GM21576 (cell line): ENCODE measurements around the gene HACL1.

ENCODE experiments used
- ATAC-seq: cut with Tn5 transposase; IDR thresholded peaks from one replicate; pipeline ENCODE4 v1.9.1; 2021; ENCODE audit warnings: mild to moderate bottlenecking, moderate library complexity; ENCODE audit not compliant: unreplicated experiment

The HACL1 gene

DNA sequence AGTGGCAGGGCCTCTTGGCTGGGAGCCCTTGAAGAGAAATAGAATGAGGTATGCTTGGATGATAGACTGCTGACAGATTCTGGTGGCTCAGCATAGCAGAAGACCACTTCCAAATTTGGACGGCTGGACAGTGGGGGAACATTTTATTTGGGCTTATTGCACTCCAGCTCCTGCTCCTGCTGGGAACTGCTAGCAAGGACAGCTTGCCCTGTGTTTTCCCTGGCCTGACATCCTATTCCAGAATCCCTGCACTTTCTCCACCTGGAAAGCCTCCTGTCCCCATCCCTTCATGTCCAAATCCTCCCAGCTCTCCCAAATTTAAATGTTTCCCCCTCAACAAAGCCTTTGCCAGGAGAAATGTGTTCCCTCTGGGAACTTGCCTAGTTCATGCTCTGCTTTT, 70.0 kb downstream of the HACL1 start:
- no peak for ATAC-seq

GRCh38 chr3:15528854-15529537, 72.4 kb downstream of the HACL1 start:
- ATAC-seq: no peak

DNA sequence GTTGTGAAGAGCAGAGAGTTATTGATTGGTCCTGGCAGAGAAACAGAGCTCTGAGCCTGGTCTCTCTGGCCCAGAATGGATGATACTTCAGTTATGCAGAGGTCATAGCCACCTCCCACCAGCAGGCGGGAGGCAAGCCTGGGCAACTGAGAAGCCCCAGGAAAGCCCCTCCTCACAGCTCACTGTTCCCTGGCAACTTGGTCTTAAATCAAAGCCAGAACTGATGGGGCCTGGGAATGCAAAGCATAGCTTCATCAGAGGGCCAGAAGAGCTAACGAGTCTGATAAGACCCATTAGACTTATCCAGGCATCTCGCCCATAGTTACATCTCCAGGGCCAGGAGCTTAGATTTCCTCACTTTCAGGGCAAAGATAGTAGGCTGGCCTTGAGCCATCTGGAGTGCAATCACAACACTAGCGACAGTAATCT, 74.3 kb downstream of the HACL1 start:
- ATAC-seq: no peak

DNA sequence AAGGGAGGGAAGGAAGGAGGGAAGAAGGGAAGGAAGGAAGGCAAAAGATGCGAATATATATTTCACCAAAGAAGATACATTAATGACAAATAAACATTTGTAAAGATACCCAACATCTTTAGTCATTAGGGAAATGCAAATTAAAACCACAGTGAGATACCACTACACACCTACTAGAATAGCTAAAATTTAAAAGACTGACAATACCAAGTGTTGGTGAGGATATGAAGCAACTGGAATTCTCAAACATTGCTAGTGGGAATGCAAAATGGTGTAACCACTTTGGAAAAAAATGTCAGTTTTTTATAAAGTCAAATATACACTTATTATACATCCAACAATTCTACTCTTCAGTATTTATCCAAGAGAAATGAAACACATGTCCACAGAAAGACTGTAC, 75.6 kb downstream of the HACL1 start:
- ATAC-seq: no peak

GRCh38 chr3:15523660-15524417, 77.5 kb downstream of the HACL1 start:
- ATAC-seq: no peak

GRCh38 chr3:15522016-15522415, 79.4 kb downstream of the HACL1 start:
- ATAC-seq: no peak

- no peak for ATAC-seq
Measured at GRCh38 chr3:15521573-15521965, 79.8 kb downstream of the HACL1 start, which contains the start of gene COLQ. TSS of gene COLQ (minus strand) at chr3:15521706. CDS start at chr3:15521625, 81 bp downstream.

DNA sequence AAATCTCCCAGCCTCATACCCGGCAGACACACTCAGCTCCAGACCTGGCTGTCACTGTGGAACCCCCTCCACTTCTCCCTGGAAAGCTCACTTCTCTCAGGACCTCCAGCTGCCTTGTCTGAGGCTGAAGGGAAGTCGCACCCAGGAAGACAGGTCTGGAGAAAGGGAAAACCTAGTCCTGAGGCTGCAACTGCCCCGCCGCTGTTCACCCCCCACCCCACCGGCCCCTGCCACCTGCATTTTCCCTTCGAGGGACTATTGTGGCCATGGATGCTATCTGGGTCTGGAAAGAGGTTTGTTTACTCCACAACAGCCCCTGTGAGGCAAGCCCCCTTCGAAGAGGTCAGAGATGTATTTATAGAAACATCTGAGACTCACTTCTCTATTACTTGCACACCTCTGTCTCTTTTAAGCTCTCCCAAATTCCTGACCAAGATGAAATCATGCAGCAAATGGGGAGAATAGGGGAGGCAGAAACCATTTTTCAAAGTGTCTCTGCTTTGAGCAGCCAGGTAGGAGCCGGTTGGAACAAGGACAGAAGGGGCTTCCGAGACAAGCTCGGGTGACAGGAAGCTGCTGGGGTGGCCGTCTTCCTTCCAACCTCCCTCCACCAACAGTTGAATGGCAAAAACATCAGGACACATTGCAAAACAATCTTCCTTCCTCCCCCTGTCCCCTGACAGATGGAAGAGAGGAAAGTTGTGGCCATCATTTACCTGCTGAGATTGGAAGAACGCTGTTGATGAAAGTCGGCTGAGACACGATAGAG, 80.4 kb downstream of the HACL1 start:
- no peak for ATAC-seq

DNA sequence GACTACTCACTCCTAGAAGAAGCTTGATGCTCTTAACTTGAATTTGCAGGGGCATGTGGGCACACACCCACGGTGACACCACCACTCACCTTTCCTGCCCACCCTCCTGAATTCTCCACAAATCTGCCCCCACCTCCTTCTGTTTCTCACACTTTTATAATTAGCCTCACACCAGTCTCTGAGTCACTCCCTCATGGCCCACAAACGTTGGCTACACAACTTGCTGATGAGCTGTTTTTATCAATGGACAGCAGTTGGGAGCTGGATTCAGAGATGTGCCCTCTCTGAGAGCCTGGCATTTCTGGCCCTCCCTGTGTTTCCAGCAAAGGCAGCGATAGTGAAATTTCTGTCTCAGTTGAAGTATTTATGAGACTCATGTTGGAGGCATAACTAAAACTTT, 81.2 kb downstream of the HACL1 start:
- no peak for ATAC-seq

DNA sequence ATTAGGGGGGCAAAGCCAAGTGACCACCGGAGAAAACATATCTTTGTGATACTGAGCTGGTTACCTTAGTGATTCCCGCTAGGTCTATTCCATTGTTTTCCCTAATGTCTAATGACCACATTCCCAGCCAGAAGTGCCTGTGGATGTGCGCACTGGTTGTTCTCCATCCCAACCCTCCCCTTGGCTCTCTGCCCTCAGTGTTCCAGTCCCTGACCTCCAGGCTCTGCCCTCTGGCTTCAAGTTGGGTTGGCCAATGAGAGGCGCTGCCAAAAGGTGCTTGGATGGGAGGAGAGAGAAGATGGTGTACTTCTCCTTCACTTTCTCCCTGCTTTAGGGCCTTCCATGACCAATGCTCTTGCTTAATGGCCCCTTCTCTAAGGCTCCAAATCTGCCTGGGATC, 82.3 kb downstream of the HACL1 start:
- no peak for ATAC-seq

DNA sequence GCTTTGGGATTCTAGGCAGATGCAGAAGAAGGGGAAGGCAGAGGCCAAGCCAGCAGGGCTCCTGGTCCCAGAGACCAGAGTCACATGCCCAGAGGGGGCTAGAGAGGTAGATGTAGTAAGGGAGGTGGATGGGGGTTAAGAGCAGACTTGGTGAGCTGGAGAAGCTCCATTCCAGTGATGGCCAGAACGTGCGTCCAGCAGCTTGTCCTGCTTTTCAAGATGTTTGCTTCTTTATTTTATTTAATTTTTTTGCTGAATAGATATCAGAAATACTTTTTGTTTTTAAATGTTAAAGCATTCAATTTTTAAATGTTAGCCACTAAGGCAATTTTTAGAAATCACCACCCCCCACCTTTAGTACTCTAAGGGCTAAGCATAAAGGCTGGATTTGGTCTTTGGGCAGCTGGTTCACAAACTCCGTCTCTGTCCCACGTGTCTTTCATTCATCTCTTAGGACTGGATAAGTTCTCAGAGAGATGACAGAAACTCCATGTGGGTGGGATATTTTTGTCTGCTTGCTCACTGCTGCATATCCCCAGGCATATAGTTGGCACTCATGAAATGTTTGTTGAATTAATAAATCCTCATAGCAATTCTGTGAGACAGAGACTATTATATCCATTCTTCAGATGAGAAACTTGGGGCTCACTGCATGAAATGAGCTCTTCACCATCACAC, 86.6 kb downstream of the HACL1 start:
- no peak for ATAC-seq

- no peak for ATAC-seq
Measured at GRCh38 chr3:15513810-15514662, 87.3 kb downstream of the HACL1 start.

GRCh38 chr3:15513116-15513515, 88.3 kb downstream of the HACL1 start:
- ATAC-seq: no peak

DNA sequence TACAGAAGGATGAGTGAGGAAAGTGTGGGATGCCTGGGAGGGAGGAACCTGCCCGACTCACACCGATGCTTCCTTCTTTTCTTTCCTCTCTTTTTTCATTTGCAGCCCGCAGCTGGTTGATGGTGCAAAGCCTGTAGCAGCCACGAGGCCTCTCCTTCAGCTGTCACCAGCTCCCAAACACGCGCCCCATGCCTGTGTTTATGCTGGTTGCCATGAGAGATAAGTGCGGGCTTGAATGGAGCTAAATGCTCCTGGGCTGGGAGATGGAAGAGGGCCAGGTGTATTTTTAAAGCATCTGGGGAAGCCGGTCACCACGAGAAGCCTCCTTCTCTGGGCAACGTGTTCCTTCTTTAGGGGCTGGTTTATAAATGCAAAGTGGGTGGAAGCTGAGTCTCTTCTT, 89.2 kb downstream of the HACL1 start:
- no peak for ATAC-seq

DNA sequence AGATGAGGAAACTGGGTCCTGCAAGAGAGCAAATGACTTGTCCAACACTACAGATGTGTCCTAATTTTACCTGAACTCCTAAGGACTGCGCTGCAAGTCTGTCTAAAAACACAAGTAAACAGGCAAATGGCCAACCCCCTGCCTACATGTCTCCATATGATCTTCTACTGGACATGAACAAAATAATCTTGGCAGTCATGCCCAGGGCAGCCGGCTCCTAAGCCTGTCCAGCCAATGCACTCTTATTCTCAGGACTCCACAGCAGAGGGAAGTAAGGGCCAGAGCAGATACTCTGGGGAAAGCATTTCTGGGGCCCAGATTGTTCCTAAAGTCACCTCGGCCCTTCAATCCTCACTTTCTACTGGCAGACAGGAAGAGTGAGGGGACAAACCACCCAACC, 90.2 kb downstream of the HACL1 start:
- no peak for ATAC-seq
